ENCODE measurements around the gene KLHL21. TPM values are rescaled to one million over a fixed set of nuclear protein-coding genes. Genes with fewer than 3 reads are reported as not detected.

KLHL21 gene
- total and polyA plus RNA-seq, 2 of the 4 experiments (the other 2 are of a cell fraction), result 12.0 to 36.7 TPM

DNA sequence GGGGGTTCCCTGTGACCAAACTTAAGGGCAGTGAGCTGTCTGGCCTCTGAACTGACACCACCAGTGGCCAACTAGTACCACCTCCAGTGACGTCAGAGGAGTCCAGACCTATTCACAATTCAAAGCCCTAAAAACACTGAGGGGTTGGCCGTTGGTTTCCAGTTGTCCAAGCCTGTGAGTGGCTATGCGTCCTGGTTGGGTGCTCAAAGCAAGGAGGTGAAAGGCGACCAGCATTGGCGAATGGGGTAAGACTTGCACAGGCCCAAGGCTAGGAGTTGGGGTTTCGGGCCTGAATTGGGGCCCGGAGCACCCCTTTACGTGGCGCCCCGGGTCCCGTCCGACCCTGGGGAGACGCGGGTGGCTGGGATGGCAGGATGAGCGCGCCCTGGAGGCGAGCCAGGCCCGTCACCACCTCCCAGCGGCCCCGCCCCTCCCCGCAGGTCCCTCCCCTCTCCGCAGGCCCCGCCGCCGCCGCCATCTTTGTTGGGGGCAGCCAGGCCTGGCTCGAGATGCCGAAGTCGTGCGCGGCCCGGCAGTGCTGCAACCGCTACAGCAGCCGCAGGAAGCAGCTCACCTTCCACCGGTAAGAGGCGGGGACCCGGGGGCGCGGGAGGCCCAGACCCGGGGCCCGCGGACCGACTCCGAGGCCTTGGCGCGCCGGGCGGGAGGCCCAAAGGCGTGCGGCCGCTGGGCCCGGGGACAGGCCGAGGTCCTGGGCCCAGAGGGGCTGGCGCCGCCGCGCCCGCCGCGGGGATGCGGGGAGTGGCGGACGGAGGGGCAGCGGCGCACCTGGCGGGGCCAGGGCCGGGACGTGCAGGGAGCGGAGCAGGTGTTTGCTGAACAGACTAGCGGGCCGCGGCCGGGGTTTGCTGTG is 22.3 kb upstream of the KLHL21 start, which contains the start of gene THAP3:
Gene THAP3, plus strand, starts transcription at position 159 of the 874 bp plus-strand sequence. Its CDS starts 351 bp downstream, at position 510.
- ChIA-PET CTCF (interaction anchor here (0.6 kb wide), 1 partner anchor 108 kb away, joined by 4 read pairs; no protein-coding TSS in a partner anchor), POLR2A (ENCODE audit: unreplicated experiment) (no interaction called here)
- H3K4me1 ChIP-seq (ENCODE audit: control insufficient read depth, insufficient read depth, low read length), result peaks cover 6% of the 10 kb centered on the region
- peak within 1 kb of the TSS; percentile 23 for H4K5ac ChIP-seq (ENCODE audit: low read depth, low read length)
- no peaks in the 10 kb centered on the region for H3K27me3 ChIP-seq (ENCODE audit: control insufficient read depth, insufficient read depth, low read length)
- in situ Hi-C loops (cut with MboI; ENCODE audit: low sequenced_read_pairs), result no loop called here
- dilution Hi-C loops (cut with HindIII; ENCODE audit: low sequenced_read_pairs, unreplicated experiment), result no loop called here
- peak within 1 kb of the TSS; percentile 67 for H2BK5ac ChIP-seq (ENCODE audit: low read depth, low read length, poor library complexity, severe bottlenecking)
- peak within 1 kb of the TSS; percentile 66; the same call in 1 of the 2 replicates for H4K91ac ChIP-seq (ENCODE audit: insufficient read depth, low read depth, low read length)
- H2AK5ac ChIP-seq (ENCODE audit: low read depth, low read length), result peak within 1 kb of the TSS; percentile 22
- no peak within 1 kb of the TSS for H2BK20ac ChIP-seq (ENCODE audit: low read depth, low read length)
- ATAC-seq (ENCODE audit: low read depth) (peak; percentile 95), DNase-seq (peak; percentile 85)
- no peak within 1 kb of the TSS for H2BK120ac ChIP-seq (ENCODE audit: low read depth, low read length)
- H3K9ac ChIP-seq (ENCODE audit: low read depth, low read length), result peak within 1 kb of the TSS; percentile 65
- H3K14ac ChIP-seq (replicated peaks; ENCODE audit: low read depth, low read length), result peak within 1 kb of the TSS; percentile 85
- H3K23ac ChIP-seq (ENCODE audit: low read depth, low read length), result peak within 1 kb of the TSS; percentile 93
- no peak within 1 kb of the TSS for H3K18ac ChIP-seq (ENCODE audit: low read depth, low read length)
- H3K4me3 ChIP-seq (ENCODE audit: insufficient read depth, low read depth, low read length), result peak within 1 kb of the TSS; percentile 67
- H3K79me1 ChIP-seq (ENCODE audit: low read depth in 1 of 2, low read length in 2 of 2), result peaks cover 35 to 81% of the 10 kb centered on the region in 2 experiments
- peak within 1 kb of the TSS in 1 of 2 experiments; percentile 66; a peak in 2 of 4 replicates for H4K8ac ChIP-seq (ENCODE audit: low read depth in 2 of 2, low read length in 2 of 2)
- H3K27ac ChIP-seq (ENCODE audit: insufficient read depth, low read length), result peak within 1 kb of the TSS; percentile 85
- H3K56ac ChIP-seq (ENCODE audit: extremely low read depth, insufficient read depth, low read length), result no peak within 1 kb of the TSS; the same call in 1 of the 2 replicates
- peaks cover 49% of the 10 kb centered on the region for H4K20me1 ChIP-seq (ENCODE audit: insufficient read depth, low read length)
- H2AK9ac ChIP-seq (replicated peaks; ENCODE audit: low read depth, low read length, poor library complexity), result peak within 1 kb of the TSS; percentile 74
- no TSS peak for BruUV-seq (replicated peaks)
- peak within 1 kb of the TSS; percentile 64 for H3K4ac ChIP-seq (ENCODE audit: low read depth, low read length)
- WGBS, 2 experiments (ENCODE audit: extremely low coverage in 2 of 2, insufficient read length in 1 of 2), result 1% methylated on average over 46 of the region's 73 CpGs; no CpG with 5 or more reads in 1 of the 2 experiments
- peaks cover 4% of the 10 kb centered on the region for H3K9me1 ChIP-seq (ENCODE audit: insufficient read depth, low read length)
- no peaks in the 10 kb centered on the region for H3K9me3 ChIP-seq (ENCODE audit: control insufficient read depth, insufficient read depth, low read length)
- H2AFZ ChIP-seq (replicated peaks; ENCODE audit: low read length, poor library complexity), result peak within 1 kb of the TSS; percentile 92
- H2BK15ac ChIP-seq (ENCODE audit: low read depth, low read length), result no peak within 1 kb of the TSS
- H3K36me3 ChIP-seq (ENCODE audit: control insufficient read depth, insufficient read depth, low read length), result peaks cover 56% of the 10 kb centered on the region
- peak within 1 kb of the TSS; percentile 95 for H3K4me2 ChIP-seq (ENCODE audit: low read depth, low read length)
- intact Hi-C loops (cut with micrococcal nuclease), result no loop called here
- TF ChIP-seq BHLHE40 (IDR thresholded peaks at IDR 0.05; ENCODE audit: low read depth, low read length) (no peak), MXI1 (IDR thresholded peaks at IDR 0.05; ENCODE audit: borderline replicate concordance, low read depth, low read length) (0 out of 2 replicates have a peak, but pooled peaks have one; percentile 32), USF2 (IDR thresholded peaks at IDR 0.05; ENCODE audit: low read depth, low read length) (no peak), MAFK (IDR thresholded peaks at IDR 0.05; ENCODE audit: low read depth, low read length) (no peak), RFX5 (IDR thresholded peaks at IDR 0.05; ENCODE audit: low read depth, low read length) (no peak), MAZ (IDR thresholded peaks at IDR 0.05; ENCODE audit: borderline replicate concordance, low read depth, low read length) (peak; percentile 52; the same call in 1 of the 2 replicates), POLR2A (IDR thresholded peaks at IDR 0.05; ENCODE audit: low read depth, low read length) (no peak)
